Measurements from ENCODE around the gene STK17B.

GRCh38 chr2:196101325-196101991 is 69.9 kb downstream of the STK17B start:
- TF ChIP-seq CTCF (IDR thresholded peaks at IDR 0.05; ENCODE audit: low read depth, low read length): no peak
- TF ChIP-seq POLR2A (IDR thresholded peaks at IDR 0.05; ENCODE audit: extremely low read depth, insufficient read length): no peak
- TF ChIP-seq, protein P1, sequence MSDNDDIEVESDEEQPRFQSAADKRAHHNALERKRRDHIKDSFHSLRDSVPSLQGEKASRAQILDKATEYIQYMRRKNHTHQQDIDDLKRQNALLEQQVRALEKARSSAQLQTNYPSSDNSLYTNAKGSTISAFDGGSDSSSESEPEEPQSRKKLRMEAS (IDR thresholded peaks at IDR 0.05; ENCODE audit: low read depth, low read length): no peak
- no peak for TF ChIP-seq MYC (IDR thresholded peaks at IDR 0.05; ENCODE audit: low read depth, low read length)

Measured in NB4 (cell line).